CD14-positive monocyte (primary cell): ENCODE results near the gene APBA3. TPM values are rescaled to one million over a fixed set of nuclear protein-coding genes. Genes with fewer than 3 reads are reported as not detected.
"Not testable (repeated sequence)": the region's sequence is repeated elsewhere in the genome, so short reads cannot be mapped to it uniquely, and the experiment has no call there.

ENCODE experiments used
- DNase-seq, 3 donors: peaks; one replicate each; pipeline ENCODE4 v3.0.0-alpha.2; 2011 to 2022
- H2AFZ ChIP-seq: 2 replicates; pipeline ENCODE4 v1.6.0; 2012; ENCODE audit warnings: mild to moderate bottlenecking, low read depth, low read length, inconsistent platforms; ENCODE audit not compliant: insufficient read depth, poor library complexity, severe bottlenecking
- H3K27ac ChIP-seq, 2 donors: 1 replicate in 1 of 2; 2 replicates in 1 of 2; pipeline ENCODE4 v1.5.1; 2012 to 2013; ENCODE audit warnings: low read length in 2 of 2, control low read depth in 1 of 2, inconsistent platforms in 1 of 2, low read depth in 1 of 2, mild to moderate bottlenecking in 1 of 2
- H3K27me3 ChIP-seq, 2 donors: one replicate each; pipeline versions ENCODE4 v1.6.0 to v1.6.1; 2011 to 2013; ENCODE audit warnings: low read length in 2 of 2; ENCODE audit not compliant: control insufficient read depth in 2 of 2, insufficient read depth in 2 of 2
- H3K36me3 ChIP-seq, 2 donors: replicated peaks in 1 of 2; 1 replicate in 1 of 2; 2 replicates in 1 of 2; pipeline versions ENCODE4 v1.5.1 to v1.6.1; 2012 to 2013; ENCODE audit warnings: low read length in 2 of 2, control low read depth in 1 of 2, inconsistent platforms in 1 of 2, mild to moderate bottlenecking in 1 of 2; ENCODE audit not compliant: insufficient read depth in 2 of 2, control insufficient read depth in 1 of 2
- H3K4me1 ChIP-seq, 2 donors: 1 replicate in 1 of 2; 2 replicates in 1 of 2; pipeline versions ENCODE4 v1.5.1 to v1.6.1; 2012 to 2013; ENCODE audit warnings: low read length in 2 of 2, control low read depth in 1 of 2, inconsistent platforms in 1 of 2, mild to moderate bottlenecking in 1 of 2, moderate library complexity in 1 of 2; ENCODE audit not compliant: insufficient read depth in 2 of 2, control insufficient read depth in 1 of 2
- H3K4me2 ChIP-seq: replicated peaks from 2 replicates; pipeline ENCODE3; 2012; ENCODE audit warnings: low read length, moderate library complexity, mild to moderate bottlenecking; ENCODE audit not compliant: poor library complexity, severe bottlenecking; ENCODE audit errors: extremely low read depth
- H3K4me3 ChIP-seq, 3 experiments: fragments of 200-600 bp in 1 of 3; sonication (generic) in 1 of 3; replicated peaks in 1 of 3; 1 replicate in 2 of 3; 2 replicates in 1 of 3; pipeline ENCODE4 v1.5.1; 2011 to 2013; ENCODE audit warnings: low read length in 3 of 3, mild to moderate bottlenecking in 3 of 3, control low read depth in 2 of 3, low read depth in 2 of 3, inconsistent platforms in 1 of 3, moderate library complexity in 1 of 3
- H3K79me2 ChIP-seq: 2 replicates; pipeline ENCODE4 v1.6.0; 2012; ENCODE audit warnings: mild to moderate bottlenecking, control low read depth, inconsistent platforms, low read length, moderate library complexity; ENCODE audit not compliant: insufficient read depth
- H3K9ac ChIP-seq: 2 replicates; pipeline ENCODE4 v1.6.0; 2017; ENCODE audit warnings: low read length, mild to moderate bottlenecking; ENCODE audit not compliant: insufficient read depth, poor library complexity, severe bottlenecking
- H3K9me3 ChIP-seq, 2 donors: replicated peaks in 1 of 2; 1 replicate in 1 of 2; 2 replicates in 1 of 2; pipeline versions ENCODE4 v1.5.1 to v1.6.1; 2012 to 2013; ENCODE audit warnings: low read length in 2 of 2, control low read depth in 1 of 2; ENCODE audit not compliant: control insufficient read depth in 1 of 2, insufficient read depth in 1 of 2
- H4K20me1 ChIP-seq: 2 replicates; pipeline ENCODE4 v1.6.0; 2012; ENCODE audit warnings: mild to moderate bottlenecking, low read length, control low read depth, moderate library complexity; ENCODE audit not compliant: insufficient read depth
- H3K27ac Mint-ChIP-seq, 7 donors: one replicate each; pipeline ENCODE4 v1.8.0; 2020; ENCODE audit warnings: mild to moderate bottlenecking in 7 of 7, mixed read lengths in 7 of 7, moderate library complexity in 6 of 7, inconsistent platforms in 2 of 7
- H3K27me3 Mint-ChIP-seq, 3 donors: one replicate each; pipeline ENCODE4 v1.8.0; 2021 to 2022; ENCODE audit warnings: low read depth in 3 of 3, mild to moderate bottlenecking in 3 of 3, mixed read lengths in 3 of 3, moderate library complexity in 3 of 3, inconsistent platforms in 1 of 3
- H3K36me3 Mint-ChIP-seq, 2 donors: one replicate each; pipeline ENCODE4 v1.8.0; 2020; ENCODE audit warnings: mixed read lengths in 2 of 2, inconsistent platforms in 1 of 2, mild to moderate bottlenecking in 1 of 2
- H3K4me1 Mint-ChIP-seq: one replicate; pipeline ENCODE4 v1.8.0; 2020; ENCODE audit warnings: mild to moderate bottlenecking, mixed read lengths
- H3K4me3 Mint-ChIP-seq, 2 donors: one replicate each; pipeline ENCODE4 v1.8.0; 2020; ENCODE audit warnings: mild to moderate bottlenecking in 2 of 2, mixed read lengths in 2 of 2, moderate library complexity in 1 of 2
- H3K9me3 Mint-ChIP-seq, 7 donors: one replicate each; pipeline ENCODE4 v1.8.0; 2020 to 2022; ENCODE audit warnings: mixed read lengths in 7 of 7, mild to moderate bottlenecking in 6 of 7, moderate library complexity in 6 of 7, inconsistent platforms in 2 of 7
- CTCF ChIP-seq: fragments of 200-600 bp; IDR thresholded peaks from one replicate; pipeline ENCODE4 v1.8.0; 2022; ENCODE audit warnings: antibody characterized with exemption, mild to moderate bottlenecking
- WGBS: methylation state at CpG from one replicate; pipeline ENCODE4 v1.1.5; 2013; ENCODE audit warnings: missing lambda C conversion rate; ENCODE audit not compliant: insufficient coverage; 5-methylcytosine and 5-hydroxymethylcytosine counted together
- intact Hi-C, 2 donors: fragments of 100-400 bp; cut with micrococcal nuclease; formaldehyde crosslinking; loops; one replicate each; pipeline versions ENCODE4 v1.15.0 to v1.15.1; 2023
- polyA plus RNA-seq, 3 donors: library from polyadenylated mRNA; depleted of rRNA in 1 of 3; unstranded in 2 of 3; stranded (reverse) in 1 of 3; fragments of 300-500 nt in 2 of 3; fragments of >200 nt in 1 of 3; fragmentation: Illumina TruSeq in 2 of 3; gene quantifications; 1 replicate in 2 of 3; 2 replicates in 1 of 3; pipeline ENCODE4 v1.2.3, GENCODE V29; 2012 to 2021

APBA3 gene
- polyA plus RNA-seq, 3 donors, result 14.5 to 23.1 (median 16.1) TPM

- peaks cover 0 to 3% (median 0%) of the 10 kb centered on the region in 3 donors for H3K27me3 Mint-ChIP-seq
- DNase-seq, result no peak
- Histone ChIP-seq H3K79me2 (peaks cover 4% of the 10 kb centered on the region), H3K27me3 (no peaks in the 10 kb centered on the region), H3K4me2 (no peak overlapping the region), H4K20me1 (peaks cover 13% of the 10 kb centered on the region), H3K4me3 (no peak overlapping the region), H3K9ac (no peak overlapping the region), H2AFZ (no peak overlapping the region), H3K4me1 (peaks cover 8 to 10% of the 10 kb centered on the region in 2 donors), H3K9me3 (no peaks in the 10 kb centered on the region), H3K27ac (no peak overlapping the region), H3K36me3 (peaks cover 40 to 46% of the 10 kb centered on the region in 2 donors)
- H3K4me1 Mint-ChIP-seq, result peaks cover 7% of the 10 kb centered on the region
- 94% methylated on average over 23 of the region's 23 CpGs for WGBS
- H3K9me3 Mint-ChIP-seq, result peaks cover 0 to 3% (median 0%) of the 10 kb centered on the region in 7 donors
- no peak overlapping the region for H3K4me3 Mint-ChIP-seq
- no peak for TF ChIP-seq CTCF
- intact Hi-C loops, result no loop called here
- peaks cover 17 to 51% of the 10 kb centered on the region in 2 donors for H3K36me3 Mint-ChIP-seq
- peak overlapping the region in 2 of 7 donors; percentile 56 to 77 for H3K27ac Mint-ChIP-seq
Observed at GRCh38 chr19:3767050-3767449, 5.6 kb upstream of the APBA3 start.

GRCh38 chr19:3766520-3766919, 5.0 kb upstream of the APBA3 start:
- TF ChIP-seq CTCF, result no peak

GRCh38 chr19:3765757-3766156, 4.3 kb upstream of the APBA3 start:
- H3K4me3 Mint-ChIP-seq, DNase-seq, H3K9ac ChIP-seq, H3K4me2 ChIP-seq, H2AFZ ChIP-seq, H3K4me3 ChIP-seq, intact Hi-C loops, H3K27me3 ChIP-seq, H3K79me2 ChIP-seq, H3K9me3 ChIP-seq, H3K27me3 Mint-ChIP-seq, H3K27ac Mint-ChIP-seq, H3K9me3 Mint-ChIP-seq, H3K27ac ChIP-seq: not testable (repeated sequence)
- H3K4me1 ChIP-seq, result peaks cover 20% of the 10 kb centered on the region in 2 donors
- Mint-ChIP-seq H3K4me1 (peaks cover 18% of the 10 kb centered on the region), H3K36me3 (peaks cover 17 to 51% of the 10 kb centered on the region in 2 donors)
- H4K20me1 ChIP-seq, result peaks cover 13% of the 10 kb centered on the region
- H3K36me3 ChIP-seq, result peaks cover 40 to 46% of the 10 kb centered on the region in 2 donors
- no CpG with 5 or more reads among the region's 5 CpGs for WGBS

More at GRCh38 chr19:3766520-3766919, 5.0 kb upstream of the APBA3 start:
- Mint-ChIP-seq H3K4me1 (peaks cover 12% of the 10 kb centered on the region), H3K36me3 (peaks cover 17 to 51% of the 10 kb centered on the region in 2 donors), H3K27ac (peak overlapping the region in 3 of 7 donors; percentile 66 to 77 (median 68)), H3K9me3 (peaks cover 0 to 3% (median 0%) of the 10 kb centered on the region in 7 donors), H3K27me3 (peaks cover 0 to 6% (median 0%) of the 10 kb centered on the region in 3 donors), H3K4me3 (no peak overlapping the region)
- no peaks in the 10 kb centered on the region for H3K27me3 ChIP-seq
- H2AFZ ChIP-seq, result no peak overlapping the region
- peaks cover 13% of the 10 kb centered on the region for H4K20me1 ChIP-seq
- DNase-seq, result no peak
- 81% methylated on average over 6 of the region's 7 CpGs for WGBS
- no peak overlapping the region for H3K4me2 ChIP-seq
- no peak overlapping the region for H3K27ac ChIP-seq
- H3K36me3 ChIP-seq, result peaks cover 40 to 46% of the 10 kb centered on the region in 2 donors
- peaks cover 13 to 15% of the 10 kb centered on the region in 2 donors for H3K4me1 ChIP-seq
- H3K4me3 ChIP-seq, result no peak overlapping the region
- H3K9ac ChIP-seq, result no peak overlapping the region
- H3K9me3 ChIP-seq, result no peaks in the 10 kb centered on the region
- intact Hi-C loops, result no loop called here
- peaks cover 4% of the 10 kb centered on the region for H3K79me2 ChIP-seq
